EH (cell line): ENCODE data around the gene CHMP4A.
"Not testable (repeated sequence)": the region's sequence is repeated elsewhere in the genome, so short reads cannot be mapped to it uniquely, and the experiment has no call there.

Source experiments
- DNase-seq: peaks from one replicate; pipeline ENCODE4 v3.0.0-alpha.2; 2015; ENCODE audit warnings: low read depth

Gene CHMP4A

GRCh38 chr14:24246765-24247212 lies 33.5 kb upstream of the CHMP4A start:
- peak; percentile 31 for DNase-seq

GRCh38 chr14:24245350-24245749 lies 32.1 kb upstream of the CHMP4A start:
- not testable (repeated sequence) for DNase-seq

GRCh38 chr14:24243336-24243836 lies 30.1 kb upstream of the CHMP4A start:
- no peak for DNase-seq

GRCh38 chr14:24241829-24242443 lies 28.6 kb upstream of the CHMP4A start:
- peak; percentile 94 for DNase-seq

GRCh38 chr14:24240110-24240918 lies 27.0 kb upstream of the CHMP4A start:
- DNase-seq, result no peak

- DNase-seq, result peak; percentile 25
These were observed 25.3 kb upstream of the CHMP4A start for GRCh38 chr14:24238527-24239037.

- no peak for DNase-seq
These were observed 24.8 kb upstream of the CHMP4A start for GRCh38 chr14:24238123-24238522.

GRCh38 chr14:24237463-24237955 lies 24.2 kb upstream of the CHMP4A start:
- no peak for DNase-seq

GRCh38 chr14:24236689-24237462 lies 23.6 kb upstream of the CHMP4A start:
- DNase-seq, result no peak

- DNase-seq, result no peak
These were observed 22.8 kb upstream of the CHMP4A start for GRCh38 chr14:24235804-24236688.

GRCh38 chr14:24234095-24235005 lies 21.1 kb upstream of the CHMP4A start:
- peak; percentile 53 for DNase-seq

GRCh38 chr14:24233538-24233866 lies 20.2 kb upstream of the CHMP4A start:
- peak; percentile 21 for DNase-seq

GRCh38 chr14:24232645-24233537 lies 19.6 kb upstream of the CHMP4A start, which contains the start of gene GMPR2:
TSS of gene GMPR2 (plus strand) at chr14:24232929. CDS start at chr14:24233254, 325 bp downstream.
- DNase-seq, result no peak

GRCh38 chr14:24232121-24232644 lies 18.9 kb upstream of the CHMP4A start, which contains the start of gene NEDD8:
TSS of gene NEDD8 (minus strand) at chr14:24232367. CDS start at chr14:24232267, 100 bp downstream.
- peak; percentile 98 for DNase-seq

GRCh38 chr14:24231263-24232120 lies 18.2 kb upstream of the CHMP4A start:
- peak; percentile 9 for DNase-seq

- no peak for DNase-seq
These were observed 15.6 kb upstream of the CHMP4A start for GRCh38 chr14:24228902-24229301.

- DNase-seq, result no peak
These were observed 13.2 kb upstream of the CHMP4A start for GRCh38 chr14:24226473-24226872.
